Measurements from ENCODE around the gene TSTD1. TPM values are rescaled to one million over a fixed set of nuclear protein-coding genes. Genes with fewer than 3 reads are reported as not detected.

Gene TSTD1
- total and polyA plus RNA-seq, 2 experiments from 2014 or later: 94.9 to 244 TPM

- TF ChIP-seq JUNB (IDR thresholded peaks at IDR 0.05; ENCODE audit: unreplicated experiment) (no peak), CTCF (conservative IDR thresholded peaks at IDR 0.05; ENCODE audit: low read depth in 2 of 2) (no peak)
Measured at GRCh38 chr1:161032409-161032808, 6.4 kb downstream of the TSTD1 start (continued).

GRCh38 chr1:161031874-161032273 lies 6.9 kb downstream of the TSTD1 start:
- H2AFZ ChIP-seq: no peak overlapping the region
- no peak overlapping the region for H3K27ac ChIP-seq (ENCODE audit: low read depth)
- H3K4me1 ChIP-seq (ENCODE audit: insufficient read depth): peaks cover 18% of the 10 kb centered on the region
- H3K9me2 ChIP-seq (ENCODE audit: insufficient read depth): no peaks in the 10 kb centered on the region
- peaks cover 19% of the 10 kb centered on the region for H3K4me1 Mint-ChIP-seq
- H3K4me2 ChIP-seq: no peak overlapping the region
- no peak overlapping the region for H3K4me3 Mint-ChIP-seq
- peaks cover 6% of the 10 kb centered on the region; the same call in 1 of the 2 replicates for H3F3A ChIP-seq (replicated peaks; ENCODE audit: low read depth)
- peaks cover 24% of the 10 kb centered on the region for H3K36me3 Mint-ChIP-seq (ENCODE audit: low read depth)
- TF ChIP-seq POLR2AphosphoS5 (IDR thresholded peaks at IDR 0.05; ENCODE audit: low read depth): no peak
- TF ChIP-seq ZNF462 (CRISPR knock-in tag; IDR thresholded peaks at IDR 0.05): no peak
- no peak for TF ChIP-seq STAT1 (IDR thresholded peaks at IDR 0.05; ENCODE audit: unreplicated experiment)
- no peak for TF ChIP-seq REST (IDR thresholded peaks at IDR 0.05; ENCODE audit: unreplicated experiment)
- no peak for TF ChIP-seq CREB1 (CRISPR knock-in tag; IDR thresholded peaks at IDR 0.05; ENCODE audit: low read depth)
- TF ChIP-seq NANOG (IDR thresholded peaks at IDR 0.05; ENCODE audit: borderline replicate concordance): no peak
- TF ChIP-seq ETS1 (IDR thresholded peaks at IDR 0.05): no peak
- no peak for TF ChIP-seq EZH2 (IDR thresholded peaks at IDR 0.05; ENCODE audit: low read depth, unreplicated experiment)
- no peak for TF ChIP-seq JUNB (IDR thresholded peaks at IDR 0.05; ENCODE audit: unreplicated experiment)
- no peaks in the 10 kb centered on the region for H3K27me3 ChIP-seq (ENCODE audit: insufficient read depth)
- peaks cover 24% of the 10 kb centered on the region for H3K9me3 Mint-ChIP-seq
- no peak overlapping the region for H3K27ac Mint-ChIP-seq
- DNase-seq (ENCODE audit: low spot score) (no peak), ATAC-seq (no peak)
- peaks cover 2% of the 10 kb centered on the region for H3K27me3 Mint-ChIP-seq (ENCODE audit: insufficient read depth, low read depth, poor library complexity)
- no peaks in the 10 kb centered on the region for H3K36me3 ChIP-seq (ENCODE audit: insufficient read depth)
- peaks cover 7% of the 10 kb centered on the region for H3K79me2 ChIP-seq (replicated peaks; ENCODE audit: insufficient read depth)
- H3K4me3 ChIP-seq: no peak overlapping the region
- H4K20me1 ChIP-seq (replicated peaks; ENCODE audit: insufficient read depth): no peaks in the 10 kb centered on the region
